HG02938 (cell line): Measurements from ENCODE around the gene NLN.
"Not testable (repeated sequence)": the region's sequence is repeated elsewhere in the genome, so short reads cannot be mapped to it uniquely, and the experiment has no call there.

Source experiments
- ATAC-seq: cut with Tn5 transposase; IDR thresholded peaks from one replicate; pipeline ENCODE4 v1.9.1; 2021; ENCODE audit warnings: mild to moderate bottlenecking, moderate library complexity; ENCODE audit not compliant: unreplicated experiment

Gene NLN

DNA sequence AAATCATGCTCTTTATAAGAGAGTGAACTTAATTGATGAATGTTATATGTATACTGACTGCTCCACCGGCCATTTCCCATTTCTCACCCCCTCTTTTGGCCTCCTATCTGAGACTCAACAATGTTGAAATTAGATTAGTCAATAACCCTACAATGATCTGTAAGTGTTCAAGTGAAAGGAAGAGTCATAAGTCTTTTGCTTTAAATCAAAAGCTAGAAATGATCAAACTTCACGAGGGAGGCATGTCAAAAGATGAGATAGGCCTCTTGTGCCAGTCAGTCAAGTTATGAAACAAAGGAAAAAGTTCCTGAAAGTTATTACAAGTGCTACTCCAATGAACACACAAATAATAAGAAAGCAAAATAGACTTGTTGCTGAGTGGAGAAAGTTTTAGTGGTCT lies 83.1 kb downstream of the NLN start:
- no peak for ATAC-seq

DNA sequence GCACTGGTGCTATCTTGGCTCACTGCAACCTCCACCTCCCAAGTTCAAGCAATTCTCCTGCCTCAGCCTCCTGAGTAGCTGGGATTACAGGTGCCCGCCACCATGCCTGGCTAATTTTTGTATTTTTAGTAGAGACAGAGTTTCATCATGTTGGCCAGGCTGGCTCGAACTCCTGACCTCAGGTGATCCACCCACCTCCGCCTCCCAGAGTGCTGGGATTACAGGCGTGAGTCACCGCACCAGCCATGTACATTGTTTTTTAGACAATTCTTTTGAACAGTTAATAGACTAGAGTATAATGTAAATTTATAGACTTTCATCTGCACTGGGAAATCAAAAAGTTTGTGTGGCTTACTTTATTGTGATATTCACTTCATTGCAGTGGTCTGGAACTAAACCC lies 85.5 kb downstream of the NLN start:
- ATAC-seq: not testable (repeated sequence)

DNA sequence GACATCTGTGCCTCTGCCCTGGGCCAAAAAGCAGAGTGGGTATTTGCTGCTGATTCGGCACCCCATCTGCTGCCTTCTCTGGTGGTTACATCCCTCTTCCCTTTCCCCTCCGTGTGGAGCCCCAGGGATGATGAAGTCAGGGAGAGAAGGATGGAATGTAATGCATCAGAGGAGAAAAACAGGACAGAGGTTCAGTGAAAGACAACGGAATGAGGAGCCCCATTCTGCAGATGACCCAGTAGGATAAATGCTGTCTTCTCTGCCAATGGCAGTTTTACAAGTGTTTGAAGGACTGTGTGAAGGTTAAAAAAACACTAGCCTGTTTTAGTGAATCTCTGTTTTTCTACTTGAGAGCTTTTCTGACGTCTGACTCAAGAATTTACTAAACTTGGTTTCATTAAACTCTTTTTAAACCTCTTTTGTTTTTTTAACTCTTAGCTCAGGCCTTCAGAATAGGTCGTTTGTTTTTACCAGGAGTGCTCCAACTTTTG lies 86.3 kb downstream of the NLN start:
- no peak for ATAC-seq

DNA sequence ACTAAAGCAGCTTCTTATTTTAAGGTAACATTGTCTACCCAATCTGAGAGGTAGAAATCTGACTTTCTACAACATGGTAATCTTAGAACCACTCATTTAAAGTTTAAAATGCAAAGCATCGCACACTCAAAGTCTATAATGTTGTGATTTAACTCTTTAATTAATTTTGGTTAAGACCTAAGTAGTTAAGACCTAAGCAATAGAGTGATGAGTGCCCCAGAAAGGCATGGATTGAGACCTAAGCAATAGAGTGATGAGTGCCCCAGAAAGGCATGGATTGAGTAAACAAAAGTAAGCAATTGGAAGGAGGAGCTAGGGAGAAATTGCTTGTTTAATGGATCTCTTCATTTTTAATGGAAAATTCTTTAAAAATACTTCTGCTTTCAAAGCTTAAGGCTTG lies 86.8 kb downstream of the NLN start:
- ATAC-seq: no peak

DNA sequence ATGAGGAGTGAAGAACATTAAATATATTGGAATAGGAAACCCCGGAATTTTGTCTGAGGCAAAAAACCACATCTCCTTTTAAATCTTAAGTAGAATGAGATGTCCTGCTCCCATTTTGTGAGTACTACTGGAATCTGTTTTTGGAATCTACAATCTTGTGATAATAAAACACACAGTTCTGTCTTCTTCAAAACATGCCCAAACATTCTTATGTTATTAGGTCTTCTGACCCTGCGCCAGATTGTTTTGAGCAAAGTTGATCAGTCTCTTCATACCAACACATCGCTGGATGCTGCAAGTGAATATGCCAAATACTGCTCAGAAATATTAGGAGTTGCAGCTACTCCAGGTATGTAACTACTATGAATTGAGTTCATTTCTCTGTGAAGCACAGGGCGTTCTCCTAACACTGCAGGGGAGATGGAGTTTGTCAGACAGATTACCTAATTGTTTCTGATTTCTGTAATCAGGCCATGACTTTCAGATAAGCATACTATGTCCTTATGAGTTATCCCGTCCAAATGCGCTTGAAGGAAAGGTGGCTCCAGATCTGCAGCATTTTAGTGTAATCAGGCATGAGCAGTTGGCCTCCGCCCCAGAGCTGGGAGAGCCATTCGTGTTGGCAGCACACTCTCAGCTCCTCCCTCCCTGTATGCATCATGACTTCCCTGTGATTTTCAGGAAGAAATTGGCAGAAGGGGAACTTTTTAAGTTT lies 88.0 kb downstream of the NLN start:
- ATAC-seq: no peak

DNA sequence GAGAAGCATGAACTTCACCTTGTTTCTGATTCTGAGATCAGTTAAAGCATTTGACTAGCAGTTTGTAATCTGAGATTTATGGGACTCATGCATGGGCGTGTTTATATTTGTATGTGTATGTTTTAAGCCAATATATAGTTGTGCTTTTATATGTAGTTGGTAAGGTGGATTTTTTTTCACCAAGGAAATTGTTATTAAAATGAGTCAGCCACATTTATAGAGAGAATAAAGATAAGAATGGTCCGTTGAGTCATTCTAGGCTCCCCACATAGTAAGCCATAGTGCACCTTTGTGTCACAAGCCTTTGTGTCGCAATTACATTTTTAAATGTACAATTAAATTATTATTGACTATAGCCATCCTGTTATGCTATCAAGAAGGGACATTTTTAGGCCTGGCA lies 89.0 kb downstream of the NLN start:
- ATAC-seq: no peak

DNA sequence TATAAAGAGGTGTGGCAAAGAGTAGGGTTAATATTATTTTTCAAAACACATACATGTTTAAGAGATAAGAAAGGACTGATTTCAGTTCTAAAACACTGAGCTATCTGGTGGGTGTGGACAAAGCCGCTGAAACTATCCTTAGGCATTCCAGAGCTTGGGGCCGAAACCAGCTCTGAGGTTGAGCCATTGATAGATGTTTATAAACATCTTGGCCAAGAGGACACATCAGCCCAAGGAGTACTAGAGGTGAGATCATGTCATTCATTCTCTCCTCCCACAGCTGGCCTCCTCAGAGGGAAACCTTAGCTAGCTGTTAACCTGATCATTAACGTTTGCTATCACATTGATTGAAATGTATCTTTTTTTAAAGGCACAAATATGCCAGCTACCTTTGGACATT lies 89.9 kb downstream of the NLN start:
- no peak for ATAC-seq

DNA sequence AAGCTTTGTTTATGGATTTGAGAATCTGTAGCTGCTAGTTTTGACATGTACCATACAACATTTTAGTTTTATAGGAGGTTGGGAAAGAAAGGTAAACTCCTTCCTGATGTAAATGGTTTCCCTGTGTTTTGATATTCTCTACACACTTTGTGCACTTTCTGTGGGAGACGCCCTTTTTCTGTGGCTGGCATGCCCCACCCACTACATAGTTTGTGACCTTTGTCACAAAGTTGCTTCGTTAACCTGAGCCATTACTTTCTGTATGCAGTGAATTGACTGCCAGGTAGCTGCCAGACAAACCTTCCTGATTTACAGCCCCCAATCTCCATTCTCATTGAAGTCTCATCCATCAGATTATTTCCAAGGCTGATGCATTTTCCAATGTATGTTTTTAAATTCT lies 90.6 kb downstream of the NLN start:
- ATAC-seq: no peak

DNA sequence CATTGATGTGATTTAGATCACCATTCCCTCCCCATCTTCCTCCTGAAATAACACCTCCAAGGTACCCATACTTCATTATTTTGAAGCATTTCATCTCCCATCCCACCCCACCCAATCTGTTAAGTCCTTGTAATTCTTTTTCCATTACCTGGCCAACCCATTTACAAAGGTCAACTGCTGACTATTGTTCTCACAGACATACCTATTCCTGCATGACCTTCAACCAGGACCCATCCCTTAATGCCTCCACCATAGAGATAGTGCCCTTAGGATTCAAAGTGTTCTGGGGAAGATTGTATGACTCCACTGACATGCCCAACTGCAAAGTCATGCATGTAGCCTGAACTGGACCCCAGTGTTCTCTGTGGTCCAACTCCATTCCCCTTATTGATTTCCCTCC lies 91.2 kb downstream of the NLN start:
- no peak for ATAC-seq

DNA sequence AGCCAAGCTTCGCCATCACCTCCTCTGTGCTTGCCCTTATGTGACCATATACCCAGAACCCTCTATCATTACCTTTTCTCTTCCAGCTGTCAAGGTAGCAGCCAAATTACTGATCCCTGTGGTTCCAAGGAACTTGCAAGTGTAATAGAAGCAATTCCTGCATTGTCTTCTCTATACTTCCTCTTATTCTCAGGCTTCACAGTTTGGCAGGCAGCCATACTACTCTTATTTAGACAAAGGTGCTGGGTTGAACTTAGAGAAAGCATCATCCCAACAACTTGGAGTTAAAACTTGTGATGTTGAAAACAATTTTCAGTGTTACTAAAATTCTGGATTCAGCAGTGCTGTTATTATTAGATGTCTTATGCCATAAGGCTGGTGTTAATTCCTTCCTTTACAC lies 93.2 kb downstream of the NLN start:
- ATAC-seq: no peak

DNA sequence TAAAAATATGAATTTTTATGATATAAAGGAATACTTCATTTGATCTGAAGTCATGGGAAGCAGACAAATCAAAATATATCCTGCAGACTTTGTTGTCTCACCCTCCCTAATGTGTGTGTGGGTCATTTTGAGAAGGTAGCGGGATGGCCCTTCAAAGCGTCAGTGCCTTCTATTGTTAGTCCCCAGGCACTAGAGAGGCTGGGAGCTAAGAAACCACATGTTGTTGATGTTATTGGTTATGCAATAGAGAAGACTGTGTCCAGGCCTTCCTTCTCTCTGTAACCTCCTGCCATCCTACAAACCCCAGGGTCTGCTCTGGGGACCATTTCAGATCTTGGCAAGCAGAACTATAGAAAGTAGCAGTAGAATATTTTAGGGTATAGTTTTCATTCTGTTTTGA lies 94.7 kb downstream of the NLN start:
- no peak for ATAC-seq

DNA sequence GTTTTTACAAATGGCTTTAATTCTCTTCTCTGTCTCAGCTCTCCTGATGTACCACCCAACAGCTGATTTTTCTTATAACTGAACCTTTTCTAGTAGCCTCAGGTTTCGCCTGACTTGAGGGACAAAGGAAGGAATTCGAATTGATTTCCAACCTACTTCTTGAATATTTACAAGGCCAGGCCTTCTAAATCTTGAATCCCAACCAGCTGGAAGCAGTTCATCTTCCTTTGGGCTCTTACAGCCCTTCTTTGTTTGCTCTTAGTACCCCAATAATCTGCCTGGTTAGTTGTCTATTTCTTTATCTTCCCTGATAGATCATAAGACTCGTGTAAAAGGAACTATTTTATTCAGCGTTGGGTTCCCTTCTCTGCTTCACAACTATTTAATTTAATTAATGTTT lies 95.9 kb downstream of the NLN start:
- no peak for ATAC-seq

DNA sequence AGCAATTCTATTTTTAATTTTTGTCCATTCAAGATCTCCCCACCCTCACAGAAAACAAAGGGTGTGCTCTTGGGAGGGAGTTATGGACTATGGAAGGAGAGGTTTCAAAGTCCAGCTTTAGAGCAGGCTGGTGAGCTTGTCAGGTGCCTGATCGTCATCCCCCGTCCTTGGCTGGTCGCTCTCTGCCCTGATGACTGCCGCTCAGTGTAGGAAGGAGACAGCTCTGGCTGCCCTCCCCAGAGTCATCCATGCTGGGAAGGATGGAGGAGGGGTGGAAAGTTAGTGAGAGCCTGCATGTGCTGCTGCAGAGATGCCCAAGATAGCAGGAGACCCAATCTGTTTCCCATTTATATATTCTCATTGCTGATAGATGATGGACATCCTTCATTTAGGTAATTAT lies 96.6 kb downstream of the NLN start:
- ATAC-seq: no peak

DNA sequence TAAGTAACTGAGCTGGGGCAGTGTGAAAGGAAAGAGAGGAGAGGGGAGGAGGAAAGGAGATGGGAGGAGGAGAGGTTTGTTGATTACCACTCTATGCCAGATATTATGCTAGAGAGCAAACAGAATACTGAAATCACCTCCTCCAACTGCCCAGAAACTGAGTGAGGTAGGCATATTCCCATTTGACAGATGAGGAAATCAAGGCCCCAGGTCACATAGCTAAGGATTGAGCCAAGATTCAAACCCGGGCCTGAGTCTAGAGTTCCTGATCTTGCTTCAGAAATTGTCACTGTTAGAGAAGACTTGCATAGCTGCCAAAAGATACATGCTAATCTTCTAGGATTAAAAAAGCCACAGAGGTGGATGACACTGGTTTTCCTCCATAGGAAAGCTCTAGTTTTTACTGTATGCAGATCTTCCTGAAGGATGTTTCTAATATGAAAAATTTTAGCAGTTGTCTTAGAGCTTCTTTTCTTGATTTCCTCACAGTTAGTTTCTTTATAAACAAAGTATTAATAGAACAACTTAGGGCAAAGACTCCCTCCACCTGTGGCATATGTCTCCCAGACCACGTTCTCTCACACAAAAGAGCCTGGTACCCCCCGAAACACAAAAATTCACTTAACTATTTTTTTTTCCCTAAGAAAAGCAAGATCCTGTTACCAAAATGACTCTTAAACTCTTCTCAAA lies 97.4 kb downstream of the NLN start:
- no peak for ATAC-seq

DNA sequence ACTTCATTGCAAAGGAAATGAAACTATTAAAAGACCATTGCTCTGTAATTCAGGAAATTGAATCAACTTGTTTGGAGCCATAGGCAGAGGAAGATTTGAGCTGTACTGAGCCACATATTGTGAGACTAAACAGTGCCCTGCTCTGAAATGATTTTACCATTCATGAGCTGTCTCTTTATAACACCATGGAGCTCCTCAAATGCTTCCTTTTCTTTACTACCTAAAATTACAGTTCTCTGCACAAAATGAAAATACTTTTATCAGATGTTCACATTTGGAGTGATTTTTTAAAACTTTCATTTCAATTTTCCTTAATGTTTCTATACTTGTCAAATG lies 97.9 kb downstream of the NLN start:
- ATAC-seq: no peak

DNA sequence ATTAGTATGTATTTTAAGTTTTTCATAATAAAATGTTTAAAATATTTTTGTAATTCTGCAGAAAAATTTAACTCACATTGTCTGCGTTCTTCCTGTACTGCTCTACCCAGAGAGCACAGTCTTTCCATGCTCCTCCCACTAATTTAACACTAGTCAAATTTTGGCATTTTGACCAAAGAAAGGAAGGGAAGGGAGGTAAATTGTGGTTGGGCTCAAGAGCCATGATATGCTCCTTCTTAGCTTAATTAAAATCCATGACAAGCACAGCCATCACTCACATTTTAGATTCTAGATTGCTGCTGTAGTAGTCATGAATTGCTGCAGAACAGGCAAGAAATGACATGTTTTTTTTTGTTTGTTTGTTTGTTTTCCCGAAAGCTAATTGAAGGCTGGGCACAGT lies 98.4 kb downstream of the NLN start:
- ATAC-seq: no peak

DNA sequence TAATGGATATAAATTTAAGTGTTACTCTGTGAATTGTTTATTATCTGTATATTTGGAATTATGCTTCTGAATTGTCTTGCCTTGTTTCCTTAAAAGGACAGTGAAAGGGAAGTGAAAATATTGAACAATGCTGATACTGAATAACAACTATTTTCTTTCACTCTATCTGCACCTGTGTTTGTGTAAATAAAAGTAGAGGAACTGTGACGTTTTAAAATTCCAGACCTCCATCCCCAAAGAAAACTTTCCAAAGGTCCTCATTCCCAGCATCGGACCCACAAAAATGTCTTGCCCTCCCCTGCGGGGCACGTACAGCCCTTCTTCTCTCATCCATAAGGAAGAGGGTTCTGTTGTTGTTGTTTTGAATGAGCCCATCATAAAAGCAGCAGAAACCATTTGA lies 100.0 kb downstream of the NLN start:
- ATAC-seq: no peak

DNA sequence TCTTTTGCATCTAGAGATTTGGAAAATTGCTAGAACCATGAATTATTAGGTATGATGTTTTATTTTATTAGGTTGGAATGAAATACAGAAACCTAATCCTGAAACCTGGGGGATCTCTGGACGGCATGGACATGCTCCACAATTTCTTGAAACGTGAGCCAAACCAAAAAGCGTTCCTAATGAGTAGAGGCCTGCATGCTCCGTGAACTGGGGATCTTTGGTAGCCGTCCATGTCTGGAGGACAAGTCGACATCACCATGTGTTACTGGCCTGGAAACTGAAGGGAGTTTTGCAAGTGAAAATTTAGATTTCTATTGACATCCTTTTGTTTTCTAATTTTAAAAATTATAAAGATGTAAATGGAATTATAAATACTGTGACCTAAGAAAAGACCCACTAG lies 100.7 kb downstream of the NLN start:
- no peak for ATAC-seq

DNA sequence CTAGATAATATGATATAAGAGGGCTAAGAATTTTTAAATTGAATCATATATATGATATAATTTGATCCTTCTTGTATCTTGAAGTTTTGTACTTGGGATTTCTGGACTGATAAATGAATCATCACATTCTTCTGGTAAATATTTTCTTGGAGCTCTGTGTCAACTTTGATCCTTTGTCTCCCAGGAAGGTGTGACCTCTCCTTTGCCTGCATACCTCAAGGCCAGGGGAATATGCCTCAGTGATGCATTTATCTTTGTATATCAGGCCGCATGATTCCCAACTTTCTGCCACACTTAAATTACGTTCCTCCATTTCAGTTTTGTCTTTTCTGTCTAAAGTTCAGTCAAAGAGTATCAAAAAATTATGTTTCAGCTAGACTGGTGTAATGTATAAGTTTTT lies 101.2 kb downstream of the NLN start:
- no peak for ATAC-seq

DNA sequence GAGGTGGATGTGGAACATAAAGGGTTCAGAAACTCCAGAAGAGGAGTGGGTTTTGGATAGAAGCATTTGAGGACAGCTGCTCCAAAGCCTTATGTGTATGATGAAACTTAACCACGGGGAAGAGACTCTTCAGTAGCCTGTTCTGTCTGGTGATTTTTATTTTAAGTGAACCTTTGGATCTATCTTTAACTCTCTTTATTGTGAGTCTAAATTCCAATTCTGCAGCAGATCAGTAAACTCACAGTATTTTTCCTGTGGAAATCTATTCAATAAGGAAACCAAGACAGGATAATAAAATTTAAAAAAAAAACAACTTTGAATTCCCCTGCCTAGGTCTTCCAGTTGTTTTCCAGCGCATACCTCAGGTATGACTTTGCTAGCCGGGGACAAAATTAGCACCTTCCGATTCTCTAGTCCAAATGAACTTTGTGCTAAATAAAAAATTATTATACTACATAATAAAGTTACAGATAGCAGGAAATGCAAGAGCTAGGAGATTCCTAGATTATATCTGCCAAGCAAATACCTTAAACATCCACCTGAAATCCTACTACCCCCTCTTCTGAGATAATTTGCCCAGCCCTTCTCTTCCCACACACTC lies 101.9 kb downstream of the NLN start:
- no peak for ATAC-seq

DNA sequence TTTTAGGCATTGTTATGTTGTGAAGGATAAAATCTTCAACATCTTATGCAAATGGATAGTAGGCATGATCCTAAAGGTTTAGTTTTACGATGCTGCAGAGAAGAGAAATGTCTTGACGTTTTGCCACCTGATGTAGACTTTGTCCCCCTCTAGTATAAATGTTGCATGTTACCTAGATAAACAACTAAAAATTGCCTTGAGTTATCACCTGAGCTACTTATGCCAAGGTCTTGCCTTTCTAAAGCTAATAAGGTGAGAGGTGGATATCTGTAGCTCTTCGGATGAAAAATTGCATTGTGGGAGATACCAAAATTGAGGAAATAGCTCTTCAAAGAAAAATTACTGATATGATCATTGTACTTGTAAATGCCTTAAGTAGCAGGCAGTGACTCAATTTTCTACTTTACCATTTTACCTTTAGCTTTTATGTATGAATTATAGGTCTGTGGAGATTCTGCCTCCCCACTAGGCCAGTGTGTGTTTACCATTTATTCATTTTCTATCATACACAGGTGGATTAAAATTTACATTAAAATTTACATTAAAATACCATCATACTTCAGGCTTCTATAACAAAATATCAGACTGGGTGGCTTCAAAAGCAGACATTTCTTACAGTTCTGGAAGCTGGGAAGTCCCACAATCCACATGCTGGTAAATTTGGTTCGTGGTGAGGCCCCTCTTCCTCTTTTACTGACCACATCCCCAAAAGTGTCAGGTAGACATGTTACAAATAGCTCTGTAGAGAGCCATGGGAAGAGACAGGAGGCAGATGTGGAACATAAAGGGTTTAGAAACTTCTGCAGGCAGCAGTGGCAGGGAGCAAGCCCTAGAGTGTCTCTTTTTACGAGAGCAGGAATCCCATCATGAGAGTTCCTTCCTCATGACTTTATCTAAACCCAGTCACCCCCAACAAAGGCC lies 103.7 kb downstream of the NLN start:
- ATAC-seq: peak; percentile 77
